PC-9 (cell line): ENCODE data around the gene WNT9A. TPM values are rescaled to one million over a fixed set of nuclear protein-coding genes. Genes with fewer than 3 reads are reported as not detected.

Experiments
- BruUV-seq: library from RNA; stranded (reverse); fragments of 400-500 nt; replicated peaks from 2 replicates; lab custom pipeline; 2021; lab: Mats Ljungman, UMichigan
- CTCF ChIA-PET: fragments of 300-600 bp; sonication (Branson Sonifier 250); formaldehyde crosslinking; loops from one replicate; lab custom pipeline; 2022; ENCODE audit warnings: antibody characterized with exemption; lab: Charles Lee
- POLR2A ChIA-PET: fragments of 300-600 bp; sonication (Branson Sonifier 250); formaldehyde crosslinking; loops from one replicate; lab custom pipeline; 2022; ENCODE audit warnings: antibody characterized with exemption; ENCODE audit not compliant: unreplicated experiment; lab: Charles Lee
- DNase-seq, 2 experiments: peaks; one replicate each; pipeline versions ENCODE4 v3.0.0 to v3.0.0-alpha.2; 2015 to 2022; ENCODE audit warnings: mixed read lengths in 1 of 2
- H2AFZ ChIP-seq: fragments of 200-600 bp; sonication (generic); 2 replicates; pipeline ENCODE4 v1.8.1; 2017; ENCODE audit warnings: antibody characterized with exemption
- H3F3A ChIP-seq: fragments of 200-600 bp; sonication (generic); 2 replicates; pipeline ENCODE4 v1.8.1; 2017; ENCODE audit warnings: antibody characterized with exemption, mild to moderate bottlenecking, low read depth; ENCODE audit not compliant: insufficient read depth
- H3K27ac ChIP-seq: fragments of 200-600 bp; sonication (generic); 2 replicates; pipeline ENCODE4 v1.6.1; 2016; ENCODE audit warnings: mixed run types
- H3K27me3 ChIP-seq: fragments of 200-600 bp; sonication (generic); 2 replicates; pipeline ENCODE4 v1.6.1; 2016; ENCODE audit warnings: low read depth, mixed run types; ENCODE audit not compliant: insufficient read depth
- H3K36me3 ChIP-seq: fragments of 200-600 bp; sonication (generic); 2 replicates; pipeline ENCODE4 v1.6.1; 2016; ENCODE audit warnings: low read depth, mixed run types
- H3K4me1 ChIP-seq: fragments of 200-600 bp; sonication (generic); replicated peaks from 2 replicates; pipeline ENCODE4 v1.6.1; 2016; ENCODE audit warnings: mixed run types; ENCODE audit not compliant: insufficient read depth
- H3K4me2 ChIP-seq: fragments of 200-600 bp; sonication (generic); 2 replicates; pipeline ENCODE4 v1.6.1; 2017; ENCODE audit warnings: mixed run types
- H3K4me3 ChIP-seq: fragments of 200-600 bp; sonication (generic); 2 replicates; pipeline ENCODE4 v1.6.1; 2016; ENCODE audit warnings: mixed run types
- H3K79me2 ChIP-seq: fragments of 200-600 bp; sonication (generic); 2 replicates; pipeline ENCODE4 v1.6.1; 2017; ENCODE audit warnings: low read depth, mixed run types
- H3K9me2 ChIP-seq: fragments of 200-600 bp; sonication (generic); 2 replicates; pipeline ENCODE4 v1.8.1; 2017; ENCODE audit warnings: mild to moderate bottlenecking; ENCODE audit not compliant: insufficient read depth
- H3K9me3 ChIP-seq: fragments of 200-600 bp; sonication (generic); 2 replicates; pipeline ENCODE4 v1.8.1; 2016; ENCODE audit warnings: low read depth; ENCODE audit not compliant: insufficient read depth
- H4K20me1 ChIP-seq: fragments of 200-600 bp; sonication (generic); 2 replicates; pipeline ENCODE4 v1.8.1; 2017; ENCODE audit not compliant: insufficient read depth
- EZH2 ChIP-seq: fragments of 200-600 bp; sonication (generic); IDR thresholded peaks from 2 replicates; pipeline ENCODE4 v1.8.0; 2017; ENCODE audit warnings: antibody characterized with exemption, low read depth
- intact Hi-C: fragments of 100-400 bp; cut with micrococcal nuclease; formaldehyde crosslinking; loops from one replicate; pipeline ENCODE4 v1.10.0; 2022; ENCODE audit not compliant: unreplicated experiment
- total RNA-seq: library from RNA; stranded (reverse); gene quantifications from 2 replicates; pipeline ENCODE4 v1.2.3, GENCODE V29; 2021
- TF ChIP-seq, protein P1 (sequence below): fragments of 200-600 bp; sonication (generic); conservative IDR thresholded peaks from 2 replicates; pipeline ENCODE4 v1.6.1; 2017; ENCODE audit warnings: mixed run types, antibody characterized with exemption, mild to moderate bottlenecking, moderate library complexity

WNT9A gene
- total RNA-seq, 1 experiment from 2014 or later: 42.4 TPM

DNA sequence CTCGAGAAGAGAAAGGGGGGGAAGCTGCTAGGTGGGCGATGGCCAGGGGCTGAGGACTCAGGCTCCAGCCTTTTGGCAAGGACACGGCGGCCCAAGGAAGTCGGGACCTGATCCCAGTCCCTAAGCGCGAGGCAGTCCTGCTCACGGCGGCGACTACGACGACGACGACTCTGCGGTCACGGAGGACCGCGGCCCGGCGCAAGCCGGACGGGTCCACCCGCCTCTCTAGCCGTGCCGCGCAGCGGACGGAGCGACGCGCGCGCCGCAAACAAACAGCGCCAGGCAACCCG lies 401 bp downstream of the WNT9A start:
- Histone ChIP-seq H3K27me3 (no peaks in the 10 kb centered on the region), H3K79me2 (peaks cover 15% of the 10 kb centered on the region), H3K4me1 (peaks cover 23% of the 10 kb centered on the region), H3K4me2 (peak overlapping the region; percentile 86), H3K9me3 (no peaks in the 10 kb centered on the region), H2AFZ (peak overlapping the region; percentile 81), H3K4me3 (peak overlapping the region; percentile 64), H4K20me1 (no peaks in the 10 kb centered on the region), H3F3A (peaks cover 18% of the 10 kb centered on the region; the same call in 1 of the 2 replicates), H3K36me3 (no peaks in the 10 kb centered on the region), H3K9me2 (no peaks in the 10 kb centered on the region), H3K27ac (no peak overlapping the region)
- no TSS peak for BruUV-seq
- ChIA-PET CTCF (interaction anchor here (1.6 kb wide), 1 partner anchor 188 kb away, joined by 4 read pairs; no protein-coding TSS in a partner anchor), POLR2A (no interaction called here)
- TF ChIP-seq, protein P1, sequence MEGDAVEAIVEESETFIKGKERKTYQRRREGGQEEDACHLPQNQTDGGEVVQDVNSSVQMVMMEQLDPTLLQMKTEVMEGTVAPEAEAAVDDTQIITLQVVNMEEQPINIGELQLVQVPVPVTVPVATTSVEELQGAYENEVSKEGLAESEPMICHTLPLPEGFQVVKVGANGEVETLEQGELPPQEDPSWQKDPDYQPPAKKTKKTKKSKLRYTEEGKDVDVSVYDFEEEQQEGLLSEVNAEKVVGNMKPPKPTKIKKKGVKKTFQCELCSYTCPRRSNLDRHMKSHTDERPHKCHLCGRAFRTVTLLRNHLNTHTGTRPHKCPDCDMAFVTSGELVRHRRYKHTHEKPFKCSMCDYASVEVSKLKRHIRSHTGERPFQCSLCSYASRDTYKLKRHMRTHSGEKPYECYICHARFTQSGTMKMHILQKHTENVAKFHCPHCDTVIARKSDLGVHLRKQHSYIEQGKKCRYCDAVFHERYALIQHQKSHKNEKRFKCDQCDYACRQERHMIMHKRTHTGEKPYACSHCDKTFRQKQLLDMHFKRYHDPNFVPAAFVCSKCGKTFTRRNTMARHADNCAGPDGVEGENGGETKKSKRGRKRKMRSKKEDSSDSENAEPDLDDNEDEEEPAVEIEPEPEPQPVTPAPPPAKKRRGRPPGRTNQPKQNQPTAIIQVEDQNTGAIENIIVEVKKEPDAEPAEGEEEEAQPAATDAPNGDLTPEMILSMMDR: no peak
- no peak for TF ChIP-seq EZH2
- DNase-seq: no peak
- intact Hi-C loops: no loop called here

DNA sequence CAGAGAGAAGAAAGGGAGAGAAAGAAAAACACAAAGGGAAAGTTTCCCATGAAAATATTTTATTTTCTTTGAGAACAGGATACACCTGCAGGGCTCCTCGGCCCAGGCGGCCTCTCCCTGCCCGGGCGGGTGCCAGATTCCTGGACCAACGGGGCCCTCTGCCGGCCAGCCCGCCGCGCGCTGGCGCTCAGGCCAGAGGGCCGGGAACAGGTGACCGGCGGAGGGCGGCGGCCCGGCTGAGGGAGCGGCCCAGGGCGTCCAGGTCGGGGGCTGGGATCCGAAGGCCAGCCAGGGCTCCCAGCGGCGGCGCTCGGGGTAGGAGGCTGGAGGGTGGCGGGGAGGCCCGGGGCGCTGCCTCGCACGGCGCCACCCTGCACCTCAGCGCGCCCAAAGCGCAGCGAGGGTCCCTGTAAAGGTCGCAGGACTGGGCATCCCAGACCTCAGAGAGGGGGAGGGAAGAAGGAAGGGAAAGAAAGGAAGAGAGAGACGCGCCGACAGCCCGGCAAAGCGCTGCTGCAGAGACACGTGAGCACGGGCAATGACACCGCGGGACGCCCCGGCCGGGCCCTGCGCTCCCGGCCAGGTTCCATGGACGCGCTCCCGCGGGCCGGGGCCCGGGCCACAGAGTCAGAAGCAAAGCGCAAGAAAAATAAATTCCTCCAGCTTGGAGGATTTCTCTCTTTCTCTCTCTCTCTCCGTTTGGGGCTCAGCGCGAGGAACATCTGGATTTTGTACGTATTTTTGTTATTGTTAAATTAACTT lies 927 bp downstream of the WNT9A start:
- peaks cover 23% of the 10 kb centered on the region for H3K4me1 ChIP-seq
- CTCF ChIA-PET: interaction anchor here (1.6 to 1.7 kb wide), 3 partner anchors 141 to 187 kb away, joined by 4 to 10 read pairs (median 4); no protein-coding TSS in a partner anchor

More for the DNA sequence above, 927 bp downstream of the WNT9A start:
- Histone ChIP-seq H3K79me2 (peaks cover 15% of the 10 kb centered on the region), H3F3A (peaks cover 18% of the 10 kb centered on the region; the same call in 1 of the 2 replicates), H3K27ac (peak overlapping the region; percentile 62), H3K36me3 (no peaks in the 10 kb centered on the region), H3K4me3 (peak overlapping the region; percentile 64), H3K27me3 (no peaks in the 10 kb centered on the region), H3K9me2 (no peaks in the 10 kb centered on the region), H2AFZ (peak overlapping the region; percentile 81), H3K4me2 (peak overlapping the region; percentile 86), H4K20me1 (no peaks in the 10 kb centered on the region), H3K9me3 (no peaks in the 10 kb centered on the region)
- peak; percentile 70 to 97 for DNase-seq
- intact Hi-C loops: loop anchor here (1.0 kb wide), 7 partner anchors 32 to 384 kb away; partner anchors contain the start of gene ZNF678
- POLR2A ChIA-PET: interaction anchor here (0.5 to 1.0 kb wide), 3 partner anchors 159 to 422 kb away, joined by 3 read pairs; no protein-coding TSS in a partner anchor
- TSS peak; percentile 64 for BruUV-seq
- no peak for TF ChIP-seq EZH2
- TF ChIP-seq, protein P1: peak; percentile 81
